Naive thymus-derived CD4-positive, alpha-beta T cell (primary cell): Measurements from ENCODE around the gene ARNT2. TPM values are rescaled to one million over a fixed set of nuclear protein-coding genes. Genes with fewer than 3 reads are reported as not detected.

Experiments used
- ATAC-seq: fragments of 150-1000 bp; cut with Tn5 transposase; 2 replicates; pipeline ENCODE4 v1.10.0; 2021; ENCODE audit warnings: mild to moderate bottlenecking, moderate library complexity
- CTCF ChIA-PET: fragments of 350-600 bp; sonication (Branson Sonifier 250); formaldehyde crosslinking; loops from one replicate; lab custom pipeline; 2021; ENCODE audit warnings: antibody characterized with exemption; lab: Charles Lee
- POLR2A ChIA-PET: fragments of 350-600 bp; sonication (Branson Sonifier 250); formaldehyde crosslinking; loops from one replicate; lab custom pipeline; 2021; ENCODE audit warnings: antibody characterized with exemption, inconsistent platforms; lab: Charles Lee
- DNase-seq, 9 donors: peaks; one replicate each; pipeline versions ENCODE4 v3.0.0 to v3.0.0-alpha.2; 2020 to 2022; ENCODE audit warnings: mixed read lengths in 1 of 9
- H3K27ac ChIP-seq: one replicate; pipeline ENCODE4 v1.7.0; 2013; ENCODE audit warnings: mild to moderate bottlenecking, low read depth, low read length, moderate library complexity
- H3K27me3 ChIP-seq, 2 donors: one replicate each; pipeline ENCODE4 v1.7.0; 2013; ENCODE audit warnings: low read length in 2 of 2, mild to moderate bottlenecking in 2 of 2, moderate library complexity in 2 of 2; ENCODE audit not compliant: control insufficient read depth in 2 of 2, insufficient read depth in 2 of 2
- H3K36me3 ChIP-seq, 3 experiments: 1 replicate in 2 of 3; 2 replicates in 1 of 3; pipeline ENCODE4 v1.7.0; 2013; ENCODE audit warnings: low read length in 3 of 3, mild to moderate bottlenecking in 3 of 3, moderate library complexity in 1 of 3; ENCODE audit not compliant: insufficient read depth in 3 of 3, control insufficient read depth in 2 of 3
- H3K4me1 ChIP-seq, 2 donors: one replicate each; pipeline ENCODE4 v1.7.0; 2013; ENCODE audit warnings: low read length in 2 of 2, mild to moderate bottlenecking in 2 of 2, moderate library complexity in 1 of 2; ENCODE audit not compliant: control insufficient read depth in 2 of 2, insufficient read depth in 2 of 2
- H3K4me3 ChIP-seq: 2 replicates; pipeline ENCODE4 v1.7.0; 2013; ENCODE audit warnings: mild to moderate bottlenecking, low read length
- H3K9me3 ChIP-seq, 3 experiments: 1 replicate in 2 of 3; 2 replicates in 1 of 3; pipeline ENCODE4 v1.7.0; 2013; ENCODE audit warnings: low read length in 3 of 3; ENCODE audit not compliant: control insufficient read depth in 2 of 3
- H3K27ac Mint-ChIP-seq, 9 donors: one replicate each; pipeline ENCODE4 v1.8.0; 2020 to 2022; ENCODE audit warnings: mixed read lengths in 9 of 9, mild to moderate bottlenecking in 8 of 9, moderate library complexity in 5 of 9, inconsistent platforms in 2 of 9
- H3K27me3 Mint-ChIP-seq, 5 donors: one replicate each; pipeline ENCODE4 v1.8.0; 2021 to 2022; ENCODE audit warnings: mixed read lengths in 5 of 5, mild to moderate bottlenecking in 1 of 5
- H3K36me3 Mint-ChIP-seq, 5 donors: one replicate each; pipeline ENCODE4 v1.8.0; 2020 to 2022; ENCODE audit warnings: mixed read lengths in 5 of 5, mild to moderate bottlenecking in 3 of 5, inconsistent platforms in 1 of 5
- H3K4me1 Mint-ChIP-seq, 7 donors: one replicate each; pipeline ENCODE4 v1.8.0; 2020 to 2022; ENCODE audit warnings: mixed read lengths in 7 of 7, mild to moderate bottlenecking in 3 of 7, inconsistent platforms in 1 of 7
- H3K4me3 Mint-ChIP-seq, 10 donors: one replicate each; pipeline ENCODE4 v1.8.0; 2020 to 2022; ENCODE audit warnings: mild to moderate bottlenecking in 10 of 10, mixed read lengths in 10 of 10, moderate library complexity in 6 of 10, inconsistent platforms in 2 of 10
- H3K9me3 Mint-ChIP-seq, 11 donors: one replicate each; pipeline ENCODE4 v1.8.0; 2020 to 2022; ENCODE audit warnings: mixed read lengths in 11 of 11, mild to moderate bottlenecking in 4 of 11, inconsistent platforms in 1 of 11, moderate library complexity in 1 of 11
- intact Hi-C, 2 donors: fragments of 100-400 bp; cut with micrococcal nuclease; formaldehyde crosslinking; loops; one replicate each; pipeline ENCODE4 v1.15.1; 2023
- polyA plus RNA-seq, 2 donors: library from polyadenylated mRNA; unstranded; fragments of 300-500 nt; fragmentation: Illumina TruSeq; gene quantifications; one replicate each; pipeline ENCODE4 v1.2.3, GENCODE V29; 2021
- total RNA-seq, 6 experiments: library from RNA in 5 of 6; stranded (reverse) in 5 of 6; gene quantifications; 1 replicate in 5 of 6; 2 replicates in 1 of 6; pipeline ENCODE4 v1.2.3 and lab custom pipeline; 2021 to 2026

The ARNT2 gene
- total and polyA plus RNA-seq, 7 experiments from 2014 or later = not detected

GRCh38 chr15:80379693-80380092, 24.5 kb upstream of the ARNT2 start:
- intact Hi-C loops = no loop called here
- Mint-ChIP-seq H3K36me3 (peaks cover 0 to 4% (median 0%) of the 10 kb centered on the region in 5 donors), H3K27me3 (peaks cover 7 to 41% (median 33%) of the 10 kb centered on the region in 5 donors), H3K27ac (no peak overlapping the region), H3K4me3 (no peak overlapping the region), H3K9me3 (peaks cover 0 to 5% (median 0%) of the 10 kb centered on the region in 11 donors), H3K4me1 (no peaks in the 10 kb centered on the region)
- no peaks in the 10 kb centered on the region for H3K27me3 ChIP-seq
- CTCF ChIA-PET = no interaction called here
- POLR2A ChIA-PET = no interaction called here
- no peaks in the 10 kb centered on the region for H3K4me1 ChIP-seq
- ATAC-seq (no peak), DNase-seq (no peak)
- no peak overlapping the region for H3K27ac ChIP-seq
- H3K36me3 ChIP-seq = no peaks in the 10 kb centered on the region
- H3K9me3 ChIP-seq = no peaks in the 10 kb centered on the region
- H3K4me3 ChIP-seq = no peak overlapping the region

- no peak overlapping the region for H3K27ac Mint-ChIP-seq
- Histone ChIP-seq H3K4me1 (no peaks in the 10 kb centered on the region), H3K9me3 (no peaks in the 10 kb centered on the region), H3K27ac (no peak overlapping the region), H3K27me3 (no peaks in the 10 kb centered on the region), H3K4me3 (no peak overlapping the region), H3K36me3 (no peaks in the 10 kb centered on the region)
- DNase-seq = no peak
- ChIA-PET POLR2A (no interaction called here), CTCF (no interaction called here)
- no peak for ATAC-seq
- H3K27me3 Mint-ChIP-seq = peaks cover 7 to 41% (median 33%) of the 10 kb centered on the region in 5 donors
- intact Hi-C loops = no loop called here
- no peak overlapping the region for H3K4me3 Mint-ChIP-seq
- peaks cover 0 to 5% (median 0%) of the 10 kb centered on the region in 11 donors for H3K9me3 Mint-ChIP-seq
- no peaks in the 10 kb centered on the region for H3K4me1 Mint-ChIP-seq
- H3K36me3 Mint-ChIP-seq = peaks cover 0 to 4% (median 0%) of the 10 kb centered on the region in 5 donors
These were observed 24.0 kb upstream of the ARNT2 start for GRCh38 chr15:80380154-80380553.

- Histone ChIP-seq H3K9me3 (no peaks in the 10 kb centered on the region), H3K27me3 (no peaks in the 10 kb centered on the region), H3K4me1 (no peaks in the 10 kb centered on the region), H3K27ac (no peak overlapping the region), H3K36me3 (no peaks in the 10 kb centered on the region), H3K4me3 (no peak overlapping the region)
- Mint-ChIP-seq H3K27ac (no peak overlapping the region), H3K27me3 (peaks cover 7 to 42% (median 37%) of the 10 kb centered on the region in 5 donors), H3K36me3 (peaks cover 0 to 4% (median 0%) of the 10 kb centered on the region in 5 donors), H3K9me3 (peaks cover 0 to 5% (median 0%) of the 10 kb centered on the region in 11 donors), H3K4me3 (no peak overlapping the region), H3K4me1 (no peaks in the 10 kb centered on the region)
- CTCF ChIA-PET = no interaction called here
- DNase-seq (no peak), ATAC-seq (no peak)
- intact Hi-C loops = no loop called here
- POLR2A ChIA-PET = no interaction called here
These were observed 21.9 kb upstream of the ARNT2 start for GRCh38 chr15:80382285-80382684.

DNA sequence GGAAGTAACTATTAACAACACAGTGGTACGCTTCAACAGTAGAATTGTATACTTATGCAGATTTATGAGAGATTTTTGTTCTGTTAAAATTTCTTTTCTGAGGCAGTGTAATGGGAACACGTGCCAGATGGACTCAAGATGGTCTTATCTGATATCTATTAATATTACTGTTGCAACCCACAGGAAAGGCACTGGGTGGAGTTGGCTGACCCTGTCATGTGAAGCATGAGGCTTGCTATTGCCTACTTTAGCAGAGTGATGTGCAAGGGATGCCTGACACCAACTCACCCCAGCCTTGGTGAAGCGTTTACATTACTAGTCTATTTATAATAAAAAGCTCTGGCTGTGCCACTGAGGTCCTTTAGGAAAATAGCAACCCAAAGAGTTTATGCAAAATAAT, 19.8 kb upstream of the ARNT2 start:
- H3K27ac ChIP-seq = no peak overlapping the region
- H3K27me3 ChIP-seq = no peaks in the 10 kb centered on the region
- Mint-ChIP-seq H3K4me1 (no peaks in the 10 kb centered on the region), H3K27ac (no peak overlapping the region), H3K9me3 (peaks cover 0 to 5% (median 0%) of the 10 kb centered on the region in 11 donors), H3K4me3 (no peak overlapping the region), H3K36me3 (peaks cover 0 to 4% (median 0%) of the 10 kb centered on the region in 5 donors), H3K27me3 (peaks cover 9 to 49% (median 31%) of the 10 kb centered on the region in 5 donors)
- ChIA-PET POLR2A (no interaction called here), CTCF (no interaction called here)
- H3K4me1 ChIP-seq = no peaks in the 10 kb centered on the region
- ATAC-seq = no peak
- no peak overlapping the region for H3K4me3 ChIP-seq
- DNase-seq = no peak
- no peaks in the 10 kb centered on the region for H3K36me3 ChIP-seq
- no peaks in the 10 kb centered on the region for H3K9me3 ChIP-seq
- intact Hi-C loops = no loop called here

DNA sequence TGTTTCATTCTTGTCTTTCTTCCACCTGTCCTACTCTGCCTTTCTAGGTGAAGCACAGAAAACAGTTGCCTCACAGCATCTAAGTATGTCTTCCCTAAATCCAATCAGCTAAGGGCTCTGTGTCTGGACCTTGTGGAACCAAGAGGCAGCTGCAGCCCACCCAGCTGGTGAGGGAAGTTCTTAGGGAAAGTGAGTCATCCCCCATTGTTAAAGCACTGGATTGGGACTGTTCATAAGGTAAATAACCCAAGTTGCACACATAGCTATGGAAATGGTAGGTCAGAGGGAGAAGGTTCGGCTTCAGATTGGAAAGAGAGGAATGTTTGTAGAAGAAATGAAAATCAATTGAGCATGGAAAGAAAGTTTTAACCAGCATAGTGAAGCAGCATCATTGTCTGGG, 18.0 kb upstream of the ARNT2 start:
- Mint-ChIP-seq H3K27me3 (peaks cover 9 to 41% (median 19%) of the 10 kb centered on the region in 5 donors), H3K4me3 (no peak overlapping the region), H3K4me1 (no peaks in the 10 kb centered on the region), H3K9me3 (peaks cover 0 to 8% (median 0%) of the 10 kb centered on the region in 11 donors), H3K27ac (no peak overlapping the region), H3K36me3 (no peaks in the 10 kb centered on the region)
- H3K27ac ChIP-seq = no peak overlapping the region
- DNase-seq (no peak), ATAC-seq (no peak)
- ChIA-PET CTCF (no interaction called here), POLR2A (no interaction called here)
- no peaks in the 10 kb centered on the region for H3K4me1 ChIP-seq
- no peak overlapping the region for H3K4me3 ChIP-seq
- H3K9me3 ChIP-seq = no peaks in the 10 kb centered on the region
- H3K27me3 ChIP-seq = no peaks in the 10 kb centered on the region
- no peaks in the 10 kb centered on the region for H3K36me3 ChIP-seq
- intact Hi-C loops = no loop called here

- H3K4me1 ChIP-seq = no peaks in the 10 kb centered on the region
- Mint-ChIP-seq H3K4me3 (no peak overlapping the region), H3K27me3 (peaks cover 2 to 30% (median 22%) of the 10 kb centered on the region in 5 donors), H3K36me3 (no peaks in the 10 kb centered on the region), H3K4me1 (no peaks in the 10 kb centered on the region), H3K27ac (no peak overlapping the region), H3K9me3 (peaks cover 0 to 8% (median 0%) of the 10 kb centered on the region in 11 donors)
- H3K27ac ChIP-seq = no peak overlapping the region
- CTCF ChIA-PET = no interaction called here
- POLR2A ChIA-PET = no interaction called here
- DNase-seq (no peak), ATAC-seq (no peak)
- H3K9me3 ChIP-seq = no peaks in the 10 kb centered on the region
- no peaks in the 10 kb centered on the region for H3K36me3 ChIP-seq
- intact Hi-C loops = no loop called here
- H3K4me3 ChIP-seq = no peak overlapping the region
- no peaks in the 10 kb centered on the region for H3K27me3 ChIP-seq
These were observed 15.9 kb upstream of the ARNT2 start for GRCh38 chr15:80388326-80388725.

- Mint-ChIP-seq H3K9me3 (peaks cover 0 to 8% (median 0%) of the 10 kb centered on the region in 11 donors), H3K36me3 (no peaks in the 10 kb centered on the region), H3K4me1 (no peaks in the 10 kb centered on the region), H3K27ac (no peak overlapping the region), H3K4me3 (no peak overlapping the region), H3K27me3 (peaks cover 6 to 30% (median 22%) of the 10 kb centered on the region in 5 donors)
- Histone ChIP-seq H3K27ac (no peak overlapping the region), H3K4me1 (no peaks in the 10 kb centered on the region), H3K9me3 (no peaks in the 10 kb centered on the region), H3K27me3 (no peaks in the 10 kb centered on the region), H3K4me3 (no peak overlapping the region), H3K36me3 (no peaks in the 10 kb centered on the region)
- ChIA-PET CTCF (no interaction called here), POLR2A (no interaction called here)
- no peak for ATAC-seq
- DNase-seq = no peak
- intact Hi-C loops = no loop called here
These were observed 14.8 kb upstream of the ARNT2 start for GRCh38 chr15:80389370-80389769.
